B cell (primary cell): ENCODE results near the gene TFAP2C.

ENCODE experiments used
- EZH2 ChIP-seq: IDR thresholded peaks from 2 replicates; pipeline ENCODE4 v1.6.1; 2012; ENCODE audit warnings: borderline replicate concordance, low read depth, mild to moderate bottlenecking, moderate library complexity, low read length; ENCODE audit not compliant: insufficient read depth, poor library complexity, severe bottlenecking
- TF ChIP-seq, protein P1 (sequence below): fragments of 200-600 bp; IDR thresholded peaks from one replicate; pipeline ENCODE4 v1.8.0; 2022; ENCODE audit warnings: antibody characterized with exemption, mild to moderate bottlenecking

DNA sequence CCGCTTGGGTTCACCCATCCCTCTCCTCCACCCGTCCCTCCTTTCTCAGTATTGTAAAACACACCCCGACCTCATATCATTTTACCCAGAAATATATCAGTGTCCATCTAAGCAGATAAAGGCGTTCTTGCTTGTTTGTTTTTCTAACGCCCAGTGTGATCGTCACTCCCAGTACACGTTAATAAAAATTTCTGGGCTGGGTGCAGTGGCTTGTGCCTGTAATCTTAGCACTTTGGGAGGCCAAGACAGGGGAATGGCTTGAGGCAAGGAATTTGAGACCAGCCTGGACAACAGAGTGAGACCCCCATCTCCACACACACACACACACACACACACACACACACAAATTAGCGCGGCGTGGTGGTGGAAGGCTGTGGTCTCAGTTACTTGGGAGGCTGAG, 24.4 kb upstream of the TFAP2C start:
- TF ChIP-seq, protein P1, sequence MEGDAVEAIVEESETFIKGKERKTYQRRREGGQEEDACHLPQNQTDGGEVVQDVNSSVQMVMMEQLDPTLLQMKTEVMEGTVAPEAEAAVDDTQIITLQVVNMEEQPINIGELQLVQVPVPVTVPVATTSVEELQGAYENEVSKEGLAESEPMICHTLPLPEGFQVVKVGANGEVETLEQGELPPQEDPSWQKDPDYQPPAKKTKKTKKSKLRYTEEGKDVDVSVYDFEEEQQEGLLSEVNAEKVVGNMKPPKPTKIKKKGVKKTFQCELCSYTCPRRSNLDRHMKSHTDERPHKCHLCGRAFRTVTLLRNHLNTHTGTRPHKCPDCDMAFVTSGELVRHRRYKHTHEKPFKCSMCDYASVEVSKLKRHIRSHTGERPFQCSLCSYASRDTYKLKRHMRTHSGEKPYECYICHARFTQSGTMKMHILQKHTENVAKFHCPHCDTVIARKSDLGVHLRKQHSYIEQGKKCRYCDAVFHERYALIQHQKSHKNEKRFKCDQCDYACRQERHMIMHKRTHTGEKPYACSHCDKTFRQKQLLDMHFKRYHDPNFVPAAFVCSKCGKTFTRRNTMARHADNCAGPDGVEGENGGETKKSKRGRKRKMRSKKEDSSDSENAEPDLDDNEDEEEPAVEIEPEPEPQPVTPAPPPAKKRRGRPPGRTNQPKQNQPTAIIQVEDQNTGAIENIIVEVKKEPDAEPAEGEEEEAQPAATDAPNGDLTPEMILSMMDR: no peak
- TF ChIP-seq EZH2: no peak
